DND-41 (cell line): Measurements from ENCODE around the gene CRACDL.

Source experiments
- CTCF ChIP-seq: IDR thresholded peaks from 2 replicates; pipeline ENCODE4 v1.5.1; 2012; ENCODE audit warnings: borderline replicate concordance, low read length, moderate library complexity, mild to moderate bottlenecking; ENCODE audit not compliant: poor library complexity, severe bottlenecking; ENCODE audit errors: extremely low read depth
- EZH2 ChIP-seq: IDR thresholded peaks from 3 replicates; pipeline ENCODE4 v1.6.1; 2012; ENCODE audit warnings: borderline replicate concordance, low read depth, mild to moderate bottlenecking, moderate library complexity, low read length, inconsistent platforms; ENCODE audit not compliant: severe bottlenecking

GRCh38 chr2:98869272-98869641, 66.8 kb downstream of the CRACDL start:
- TF ChIP-seq CTCF (no peak), EZH2 (no peak)
